K562 (cell line): ENCODE measurements around the gene SMG5. TPM values are rescaled to one million over a fixed set of nuclear protein-coding genes. Genes with fewer than 3 reads are reported as not detected.

Experiments
- CBX3 ChIP-seq, 2 experiments: IDR thresholded peaks; 1 replicate in 1 of 2; 2 replicates in 1 of 2; pipeline ENCODE4 v1.6.1; 2012; ENCODE audit warnings: inconsistent platforms in 2 of 2, low read length in 2 of 2, borderline replicate concordance in 1 of 2, control low read depth in 1 of 2
- CSDE1 ChIP-seq, 2 experiments: fragments of 450-650 bp; IDR thresholded peaks; 2 replicates each; pipeline ENCODE4 v1.6.1; 2016; ENCODE audit warnings: mild to moderate bottlenecking in 1 of 2
- DIDO1 ChIP-seq: fragments of 450-650 bp; IDR thresholded peaks from 2 replicates; pipeline ENCODE4 v1.6.1; 2016; ENCODE audit warnings: low read depth, missing biosample characterization, missing genetic modification characterization
- ESRRB ChIP-seq: fragments of 250-450 bp; sonication (Bioruptor Pico); IDR thresholded peaks from 2 replicates; pipeline ENCODE4 v1.5.0; 2020; ENCODE audit warnings: mild to moderate bottlenecking, moderate library complexity, borderline replicate concordance
- GATA2 ChIP-seq: sonication (generic); formaldehyde crosslinking; IDR thresholded peaks from 2 replicates; pipeline ENCODE4 v1.4.0; 2020; ENCODE audit warnings: mild to moderate bottlenecking, missing genetic modification reagents
- HMGXB4 ChIP-seq: sonication (generic); formaldehyde crosslinking; IDR thresholded peaks from 2 replicates; pipeline ENCODE4 v1.8.1; 2023; ENCODE audit warnings: mild to moderate bottlenecking, missing genetic modification reagents
- HNRNPK ChIP-seq: fragments of 200-400 bp; formaldehyde crosslinking; IDR thresholded peaks from one replicate; pipeline ENCODE4 v1.6.1; 2018; ENCODE audit warnings: mild to moderate bottlenecking, low read depth, low read length; ENCODE audit not compliant: poor library complexity, severe bottlenecking
- NR2C2 ChIP-seq, 2 experiments: fragments of 200-800 bp in 1 of 2; sonication (Bioruptor generic) in 1 of 2; sonication (generic) in 1 of 2; formaldehyde crosslinking in 1 of 2; IDR thresholded peaks; 2 replicates each; pipeline versions ENCODE4 v1.6.1 to v1.8.0; 2016 to 2022; ENCODE audit warnings: mild to moderate bottlenecking in 1 of 2, missing compliant biosample characterization in 1 of 2, missing genetic modification characterization in 1 of 2, missing genetic modification reagents in 1 of 2
- RAD21 ChIP-seq, 2 experiments: fragments of 250-450 bp in 1 of 2; fragments of 450-650 bp in 1 of 2; sonication (Bioruptor Pico) in 1 of 2; formaldehyde crosslinking in 1 of 2; IDR thresholded peaks in 1 of 2; conservative IDR thresholded peaks in 1 of 2; 2 replicates each; pipeline versions ENCODE4 v1.4.0 to v1.8.0; 2020 to 2022; ENCODE audit warnings: mild to moderate bottlenecking in 2 of 2, moderate library complexity in 1 of 2
- RBBP5 ChIP-seq: fragments of 200-600 bp; sonication (generic); IDR thresholded peaks from 2 replicates; pipeline ENCODE4 v1.6.1; 2012; ENCODE audit warnings: borderline replicate concordance, mild to moderate bottlenecking, low read length, control low read depth, inconsistent platforms; ENCODE audit not compliant: insufficient read depth, poor library complexity, severe bottlenecking
- REST ChIP-seq, 2 experiments: fragments of 450-650 bp; formaldehyde crosslinking in 1 of 2; IDR thresholded peaks; 2 replicates each; pipeline versions ENCODE4 v1.4.0 to v1.6.1; 2014 to 2020; ENCODE audit warnings: mild to moderate bottlenecking in 2 of 2, borderline replicate concordance in 1 of 2, low read depth in 1 of 2
- SMARCE1 ChIP-seq: fragments of 450-650 bp; IDR thresholded peaks from 2 replicates; pipeline ENCODE4 v1.7.1; 2016; ENCODE audit warnings: mild to moderate bottlenecking
- SNAPC5 ChIP-seq: fragments of 250-450 bp; sonication (Bioruptor Pico); IDR thresholded peaks from 2 replicates; pipeline ENCODE4 v1.8.0; 2021; ENCODE audit warnings: moderate library complexity, mild to moderate bottlenecking, inconsistent platforms
- TCFL5 ChIP-seq: fragments of 250-450 bp; sonication (Bioruptor Pico); conservative IDR thresholded peaks from 2 replicates; pipeline ENCODE4 v1.6.1; 2021; ENCODE audit warnings: mild to moderate bottlenecking, moderate library complexity, matching md5 sums
- ZNF174 ChIP-seq: fragments of 250-450 bp; sonication (Bioruptor Pico); IDR thresholded peaks from 2 replicates; pipeline ENCODE4 v1.4.0; 2020; ENCODE audit warnings: mild to moderate bottlenecking
- ZNF717 ChIP-seq: fragments of 250-450 bp; sonication (Bioruptor Pico); IDR thresholded peaks from 2 replicates; pipeline ENCODE4 v1.5.0; 2021
- polyA plus RNA-seq, 8 experiments: library from polyadenylated mRNA; depleted of rRNA in 4 of 8; stranded (reverse) in 5 of 8; unstranded in 3 of 8; fragments of >200 nt; fragmentation: Nextera tagmentation in 2 of 8; fragmentation: Illumina TruSeq in 1 of 8; extraction: Ambion mirVana in 2 of 8; extraction: Trizol in 1 of 8; gene quantifications; 2 replicates each; pipeline versions ENCODE4 v1.2.1 to v1.2.3, GENCODE V29; 2011 to 2014; ENCODE audit warnings: inconsistent platforms in 1 of 8, missing spikeins in 1 of 8
- total RNA-seq, 7 experiments: library from RNA; depleted of rRNA in 6 of 7; stranded (reverse); fragments of >200 nt in 6 of 7; fragmentation: Illumina TruSeq in 2 of 7; extraction: Trizol in 2 of 7; gene quantifications; 2 replicates each; pipeline versions ENCODE4 v1.2.1 to v1.2.3, GENCODE V29; 2011 to 2021; ENCODE audit warnings: low replicate concordance in 1 of 7

The SMG5 gene
- total and polyA plus RNA-seq, 9 of the 15 experiments (the other 6 are each of a cell fraction or from before 2014, with no cell fraction given), result 1.4 to 85.9 (median 53.0) TPM

- no peak for TF ChIP-seq REST (IDR thresholded peaks at IDR 0.05; ENCODE audit: borderline replicate concordance)
- no peak for TF ChIP-seq REST (CRISPR knock-in tag; IDR thresholded peaks at IDR 0.05; ENCODE audit: low read depth)
- no peak for TF ChIP-seq ESRRB (CRISPR knock-in tag)
- no peak for TF ChIP-seq ZNF174
- TF ChIP-seq SMARCE1, result no peak
- no peak for TF ChIP-seq HMGXB4 (CRISPR knock-in tag)
- TF ChIP-seq RAD21 (CRISPR knock-in tag; conservative IDR thresholded peaks at IDR 0.05 in 1 of 2, IDR thresholded peaks at IDR 0.05 in 1 of 2), result no peak
- TF ChIP-seq RBBP5, result peak; percentile 89
- TF ChIP-seq SNAPC5 (CRISPR knock-in tag), result no peak
- TF ChIP-seq NR2C2 (CRISPR knock-in tag; IDR thresholded peaks at IDR 0.05), result peak; percentile 89
- TF ChIP-seq NR2C2 (tag; IDR thresholded peaks at IDR 0.05), result peak; percentile 83
- TF ChIP-seq TCFL5 (CRISPR knock-in tag), result no peak
- TF ChIP-seq GATA2 (CRISPR knock-in tag), result no peak
- TF ChIP-seq HNRNPK, result no peak
- no peak for TF ChIP-seq CSDE1 (IDR thresholded peaks at IDR 0.05)
- TF ChIP-seq DIDO1 (tag), result peak; percentile 96
- TF ChIP-seq ZNF717, result no peak
- TF ChIP-seq CBX3 (IDR thresholded peaks at IDR 0.05; ENCODE audit: borderline replicate concordance in 1 of 2, low read length in 2 of 2), result peak in 1 of 2 experiments; percentile 84; a peak in 1 of 3 replicates
Measured at GRCh38 chr1:156282479-156283222, at the start of gene SMG5 (continued).
